NCI-H146 treated with DMSO at 0.1 percent for 48 hours (cell line): ENCODE measurements around the gene SYNC.
A peak's percentile ranks its signal among the peaks of the same experiment; 100 is the strongest.
"Not testable (repeated sequence)": the region's sequence is repeated elsewhere in the genome, so short reads cannot be mapped to it uniquely, and the experiment has no call there.

Experiments used
- DNase-seq: peaks from one replicate; lab custom pipeline; 2025; ENCODE audit not compliant: unreplicated experiment; lab: John Stamatoyannopoulos, UW

Gene SYNC

GRCh38 chr1:32724678-32725614 is 22.4 kb upstream of the SYNC start:
- DNase-seq, result no peak

DNA sequence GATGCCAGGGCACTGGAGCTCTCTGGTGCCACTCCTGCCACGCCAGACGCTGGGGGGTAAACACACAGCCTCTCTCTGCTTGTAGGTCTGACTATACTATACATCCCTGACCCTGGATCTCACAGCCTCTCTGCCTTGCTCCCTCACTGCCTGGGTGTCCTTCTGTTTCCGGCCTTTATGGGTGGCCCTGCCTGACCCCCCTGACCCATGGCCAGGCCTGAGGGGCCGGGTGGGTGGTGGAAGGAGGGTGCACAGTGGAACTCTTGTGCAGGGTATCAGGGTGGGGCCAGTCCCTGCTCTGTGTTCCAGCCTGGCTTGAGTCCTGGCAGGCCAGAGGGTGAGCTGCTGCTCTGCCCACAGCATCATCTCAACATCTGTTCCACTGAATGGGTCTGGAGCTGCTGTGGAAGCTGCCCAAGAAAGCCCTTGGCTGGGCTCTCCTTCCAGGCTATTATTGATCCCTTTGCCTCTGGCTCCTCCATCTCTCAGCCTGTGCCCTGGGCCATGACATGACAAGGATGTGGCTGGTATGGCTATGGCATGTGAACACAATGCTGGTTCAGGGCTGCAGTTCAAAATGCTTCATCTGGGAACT is 17.2 kb upstream of the SYNC start:
- no peak for DNase-seq

GRCh38 chr1:32718527-32718926 is 16.0 kb upstream of the SYNC start:
- no peak for DNase-seq

DNA sequence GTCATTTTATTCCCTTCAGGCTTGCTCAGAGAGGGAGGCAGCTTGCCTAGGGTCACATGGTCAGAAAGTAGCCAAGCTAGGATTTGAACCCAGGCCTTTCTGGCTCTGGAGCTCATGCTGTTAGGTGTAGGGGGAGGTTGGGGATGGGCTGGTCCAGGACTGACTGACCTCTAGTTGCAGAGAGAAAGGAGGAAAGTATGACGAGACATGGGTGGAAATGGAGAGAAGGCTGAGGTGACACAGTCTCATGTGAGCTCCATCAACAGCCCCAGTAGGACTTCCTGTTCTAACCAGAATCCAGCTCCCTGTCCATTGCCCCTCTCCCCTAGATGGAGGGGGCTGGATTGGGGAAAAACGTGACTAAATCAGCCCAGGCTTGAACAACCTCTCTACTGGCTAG is 15.5 kb upstream of the SYNC start:
- DNase-seq, result no peak

DNA sequence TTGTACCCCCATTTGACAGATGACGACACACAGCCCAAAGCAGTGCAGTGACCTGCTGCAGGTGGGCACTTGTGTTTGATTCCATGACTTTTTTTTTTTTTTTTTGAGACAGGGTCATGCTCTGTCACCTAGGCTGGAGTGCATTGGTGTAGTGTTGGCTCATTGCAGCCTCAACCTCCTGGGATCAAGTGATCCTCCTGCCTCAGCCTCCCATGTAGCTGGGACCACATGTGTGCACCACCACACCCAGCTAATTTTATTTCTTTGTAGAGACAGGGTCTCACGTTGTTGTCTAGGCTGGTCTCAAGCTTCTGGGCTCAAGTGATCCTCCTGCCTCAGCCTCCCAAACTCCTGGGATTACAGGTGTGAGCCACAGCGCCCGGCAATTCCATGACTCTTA is 14.9 kb upstream of the SYNC start:
- no peak for DNase-seq

- DNase-seq, result peak; percentile 73
Observed at GRCh38 chr1:32716312-32717148, 14.0 kb upstream of the SYNC start.

DNA sequence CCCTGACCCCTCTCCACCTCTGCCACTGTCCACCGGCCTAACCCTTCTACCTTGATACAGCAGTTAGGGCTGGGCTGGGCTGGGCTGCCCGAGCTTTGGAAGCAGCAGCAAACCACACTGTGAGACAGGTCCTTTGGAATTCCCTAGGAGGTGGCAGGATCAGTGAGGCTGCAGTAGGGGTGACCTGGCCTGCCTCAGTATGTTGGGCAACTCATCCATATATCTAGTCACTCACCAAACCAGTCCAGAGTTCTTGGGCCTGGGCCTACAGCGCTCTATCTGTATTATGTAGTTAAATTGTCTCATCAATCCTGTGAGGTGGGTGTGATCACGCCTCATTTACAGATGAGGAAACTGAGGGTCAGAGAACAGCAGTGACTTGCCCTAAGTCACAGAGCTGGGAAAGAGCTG is 13.3 kb upstream of the SYNC start:
- no peak for DNase-seq

DNA sequence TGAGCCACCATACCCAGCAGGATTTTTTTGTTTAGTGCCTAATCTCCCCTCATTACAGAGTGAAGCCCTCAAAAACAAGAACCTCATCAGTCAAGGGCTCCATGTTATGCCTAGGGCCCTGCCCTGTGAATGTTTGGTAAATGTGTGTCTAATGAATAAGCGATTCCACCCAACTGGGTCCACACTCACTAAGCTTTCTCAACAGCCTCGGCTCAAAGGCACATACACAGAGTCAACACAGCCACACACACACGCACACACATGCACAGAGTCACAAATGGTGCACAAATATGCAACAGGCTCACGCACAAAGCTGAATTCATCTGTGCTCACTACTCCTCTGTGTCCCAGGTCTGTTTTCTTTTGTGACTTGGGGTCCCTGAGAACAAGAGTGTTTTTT is 11.7 kb upstream of the SYNC start:
- no peak for DNase-seq

GRCh38 chr1:32713081-32713480 is 10.5 kb upstream of the SYNC start:
- no peak for DNase-seq

DNA sequence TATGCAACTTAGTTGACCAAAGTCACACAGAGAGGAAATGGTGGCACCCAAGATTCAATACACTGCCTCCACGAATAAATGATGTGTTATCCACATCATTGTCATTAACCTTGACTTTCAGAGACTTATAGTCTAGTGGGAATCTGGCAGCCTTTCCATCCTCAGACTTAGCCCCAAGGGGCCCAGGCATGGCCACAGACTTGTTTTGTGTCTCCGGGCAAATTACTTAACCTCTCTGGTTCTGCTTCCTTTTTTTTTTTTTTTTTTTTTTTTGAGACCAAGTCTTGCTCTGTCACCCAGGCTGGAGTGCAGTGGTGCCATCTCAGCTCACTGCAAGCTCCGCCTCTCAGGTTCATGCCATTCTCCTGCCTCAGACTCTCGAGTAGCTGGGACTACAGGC is 8.7 kb upstream of the SYNC start:
- DNase-seq, result not testable (repeated sequence)

GRCh38 chr1:32709476-32709875 is 6.9 kb upstream of the SYNC start:
- no peak for DNase-seq

DNA sequence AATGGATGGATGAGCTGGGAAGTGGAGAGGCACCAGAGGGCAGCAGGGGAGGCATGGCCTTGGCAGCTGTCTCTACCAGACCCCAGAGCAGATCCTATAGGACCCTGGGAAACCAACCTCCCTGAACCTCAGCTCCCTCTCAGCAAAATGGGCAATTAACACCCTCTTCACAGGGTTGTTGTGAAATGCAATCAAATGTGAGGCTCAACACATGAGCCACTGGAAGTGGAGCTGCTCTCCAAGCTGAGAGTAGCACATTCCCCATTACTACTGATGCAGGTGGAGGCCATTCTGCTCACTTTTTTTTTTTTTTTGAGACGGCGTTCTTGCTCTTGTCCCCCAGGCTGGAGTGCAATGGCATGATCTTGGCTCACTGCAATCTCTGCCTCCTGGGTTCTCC is 6.5 kb upstream of the SYNC start:
- no peak for DNase-seq

DNA sequence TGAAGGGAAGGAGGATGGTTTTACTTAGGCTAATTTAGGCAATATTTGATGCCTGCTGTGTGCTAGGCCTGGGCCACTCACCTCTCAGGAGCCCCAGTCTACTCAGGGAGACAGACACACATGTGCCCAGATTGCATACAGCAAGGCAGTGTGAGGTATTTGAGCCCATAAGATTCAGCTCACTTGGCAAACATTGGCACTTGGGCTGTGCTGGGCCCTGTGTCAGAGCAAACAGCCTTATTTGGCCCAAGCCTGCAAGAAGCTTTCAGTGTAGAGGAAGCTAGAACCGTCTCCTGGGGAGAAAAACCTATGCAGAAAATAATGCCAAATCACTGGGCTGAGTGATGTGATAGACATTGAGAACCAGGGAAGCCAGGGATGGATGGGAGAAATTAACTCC is 3.9 kb upstream of the SYNC start:
- no peak for DNase-seq

DNA sequence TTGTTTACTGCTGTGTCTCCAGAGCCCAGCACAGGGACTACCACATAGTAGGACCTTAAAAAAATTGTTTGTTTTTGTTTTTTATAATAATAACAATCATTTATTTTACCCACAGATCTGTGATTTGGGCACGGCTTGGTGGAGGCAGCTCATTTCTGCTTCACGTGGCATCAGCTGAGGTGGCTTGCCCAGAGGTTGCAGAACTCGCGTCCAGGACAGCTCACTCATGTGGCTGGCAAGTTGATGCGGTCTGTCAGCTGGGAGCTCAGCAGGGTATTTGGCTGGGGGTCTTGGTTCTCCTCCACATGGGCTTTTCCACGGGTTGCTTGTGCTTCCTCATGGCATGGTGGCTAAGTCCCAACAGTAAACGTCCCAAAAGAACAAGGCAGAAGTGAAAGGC is 2.9 kb upstream of the SYNC start:
- no peak for DNase-seq

DNA sequence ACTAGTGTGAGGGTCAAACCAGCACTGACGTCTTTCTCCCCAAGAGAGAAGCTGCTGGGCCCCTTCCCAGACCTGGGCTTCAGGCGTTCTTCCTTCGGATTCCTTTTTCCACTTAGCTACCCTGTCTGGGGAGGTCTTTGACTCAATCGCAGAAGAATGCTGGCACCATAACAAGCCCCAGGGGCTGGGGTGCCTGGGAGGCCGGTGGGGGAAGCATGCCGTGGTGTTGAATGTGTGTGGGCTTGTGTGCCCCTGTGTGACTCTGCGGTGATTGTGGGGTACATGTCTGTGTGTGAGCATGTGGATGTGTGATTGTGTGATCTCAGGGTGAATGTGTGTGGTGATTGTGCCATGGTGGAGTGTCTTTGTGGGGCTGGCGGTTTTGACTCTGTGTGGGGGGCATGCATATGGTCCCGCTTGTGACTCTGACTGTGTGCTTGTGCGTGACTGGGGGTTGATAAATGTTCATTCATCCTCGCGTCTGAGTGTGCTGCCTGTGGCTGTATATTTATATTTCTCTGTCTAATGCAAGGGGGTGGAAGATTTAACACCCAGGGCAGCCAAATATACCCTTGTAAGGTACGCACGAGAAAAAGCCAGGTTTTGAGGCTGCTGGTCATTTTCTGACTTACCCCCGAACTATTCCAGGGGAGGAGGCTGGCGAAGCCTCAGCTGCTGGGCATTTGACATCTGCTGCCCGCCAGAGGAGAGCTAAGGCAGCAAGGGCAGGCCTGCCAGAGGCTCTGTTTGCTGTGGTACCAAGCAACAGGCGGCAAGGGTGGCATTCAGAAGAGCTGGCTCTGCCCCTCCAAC is 1.1 kb upstream of the SYNC start:
- DNase-seq, result no peak

GRCh38 chr1:32701951-32702598 is 495 bp downstream of the SYNC start:
- DNase-seq, result no peak

DNA sequence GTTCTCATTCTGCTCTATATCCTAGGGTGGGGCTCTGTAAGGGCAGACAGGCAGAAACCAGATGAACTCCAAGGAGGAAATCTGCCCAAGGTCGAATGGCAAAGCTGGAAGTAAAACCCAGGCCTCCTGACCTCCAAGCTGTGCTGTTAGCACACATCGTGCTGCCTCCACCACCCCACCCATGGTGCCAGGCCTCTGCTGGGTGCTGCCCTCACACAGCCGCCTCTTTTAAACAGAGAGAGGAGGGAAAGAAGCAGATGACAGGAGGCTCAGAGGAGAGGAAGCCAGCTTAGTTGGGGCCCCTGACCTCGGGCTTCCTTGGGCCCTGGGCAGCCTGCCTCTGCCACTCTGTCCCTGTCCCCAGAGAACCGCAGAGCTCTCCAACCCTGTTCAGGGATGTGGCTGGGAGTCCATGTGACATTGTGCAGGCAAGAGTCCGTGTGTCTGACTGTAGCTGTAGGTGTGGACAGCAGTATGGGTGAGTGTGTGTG is 1.1 kb downstream of the SYNC start:
- DNase-seq, result no peak

DNA sequence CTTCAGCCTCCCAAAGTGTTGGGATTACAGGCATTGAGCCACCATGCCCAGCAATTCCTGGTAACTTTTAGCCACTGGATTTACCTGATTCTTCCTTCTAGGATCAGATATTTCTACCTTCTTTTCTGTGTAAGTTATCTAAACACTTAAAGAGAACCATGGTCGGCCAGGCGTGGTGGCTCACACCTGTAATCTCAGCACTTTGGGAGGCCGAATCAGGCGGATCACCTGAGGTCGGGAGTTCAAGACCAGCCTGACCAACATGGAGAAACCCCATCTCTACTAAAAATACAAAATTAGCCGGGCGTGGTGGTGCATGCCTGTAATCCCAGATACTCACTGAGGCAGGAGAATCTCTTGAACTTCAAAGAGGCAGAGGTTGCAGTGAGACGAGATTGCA is 5.6 kb downstream of the SYNC start:
- DNase-seq, result not testable (repeated sequence)

DNA sequence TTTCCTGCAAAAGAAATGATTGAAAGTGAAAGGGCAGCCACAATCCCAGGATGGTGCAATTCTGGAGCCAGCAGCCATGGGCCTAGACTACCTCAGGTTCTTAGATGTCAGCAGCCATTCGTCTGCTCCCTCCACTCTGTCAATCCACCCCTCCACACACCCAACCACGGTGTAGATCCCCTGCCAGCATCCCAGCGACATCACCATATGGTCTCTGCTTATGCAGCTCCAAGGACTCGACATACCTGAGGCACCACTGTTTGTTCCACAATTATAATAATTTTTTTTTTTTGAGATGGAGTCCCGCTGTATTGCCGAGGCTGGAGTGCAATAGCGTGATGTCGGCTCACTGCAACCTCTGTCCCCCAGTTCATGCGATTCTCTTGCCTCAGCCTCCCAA is 6.5 kb downstream of the SYNC start:
- DNase-seq, result no peak
